ENCODE measurements around the gene DNAJC15. TPM values are rescaled to one million over a fixed set of nuclear protein-coding genes. Genes with fewer than 3 reads are reported as not detected.

The DNAJC15 gene
- total RNA-seq, 3 donors from 2014 or later: 9.2 to 14.4 (median 12.9) TPM

DNA sequence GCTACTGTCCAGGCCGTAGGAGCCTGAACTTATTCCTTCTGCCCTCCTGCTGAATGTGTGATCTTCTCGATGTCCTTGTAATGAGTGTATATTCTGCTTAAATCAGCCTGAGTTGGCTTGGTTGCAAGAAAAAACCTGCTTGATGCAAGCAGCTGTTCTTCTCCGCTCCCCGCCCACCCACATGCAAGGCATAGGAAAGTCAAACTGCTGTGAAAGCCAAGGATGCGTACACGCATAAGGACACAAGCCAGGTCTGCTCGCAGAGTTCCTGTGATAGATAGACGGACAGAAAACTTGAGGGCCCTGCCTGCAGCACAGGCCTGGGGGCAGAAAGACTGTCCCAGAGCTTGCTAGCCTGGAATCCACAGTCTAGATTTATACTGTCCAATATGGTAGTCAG, 101.1 kb downstream of the DNAJC15 start:
- no peak overlapping the region for H3K27ac ChIP-seq
- TF ChIP-seq POLR2A (IDR thresholded peaks at IDR 0.05): no peak
- TF ChIP-seq, protein P1, sequence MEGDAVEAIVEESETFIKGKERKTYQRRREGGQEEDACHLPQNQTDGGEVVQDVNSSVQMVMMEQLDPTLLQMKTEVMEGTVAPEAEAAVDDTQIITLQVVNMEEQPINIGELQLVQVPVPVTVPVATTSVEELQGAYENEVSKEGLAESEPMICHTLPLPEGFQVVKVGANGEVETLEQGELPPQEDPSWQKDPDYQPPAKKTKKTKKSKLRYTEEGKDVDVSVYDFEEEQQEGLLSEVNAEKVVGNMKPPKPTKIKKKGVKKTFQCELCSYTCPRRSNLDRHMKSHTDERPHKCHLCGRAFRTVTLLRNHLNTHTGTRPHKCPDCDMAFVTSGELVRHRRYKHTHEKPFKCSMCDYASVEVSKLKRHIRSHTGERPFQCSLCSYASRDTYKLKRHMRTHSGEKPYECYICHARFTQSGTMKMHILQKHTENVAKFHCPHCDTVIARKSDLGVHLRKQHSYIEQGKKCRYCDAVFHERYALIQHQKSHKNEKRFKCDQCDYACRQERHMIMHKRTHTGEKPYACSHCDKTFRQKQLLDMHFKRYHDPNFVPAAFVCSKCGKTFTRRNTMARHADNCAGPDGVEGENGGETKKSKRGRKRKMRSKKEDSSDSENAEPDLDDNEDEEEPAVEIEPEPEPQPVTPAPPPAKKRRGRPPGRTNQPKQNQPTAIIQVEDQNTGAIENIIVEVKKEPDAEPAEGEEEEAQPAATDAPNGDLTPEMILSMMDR (IDR thresholded peaks at IDR 0.05): no peak
- no peak for TF ChIP-seq POLR2AphosphoS5 (IDR thresholded peaks at IDR 0.05)
- H3K4me3 ChIP-seq: no peak overlapping the region
- no peaks in the 10 kb centered on the region for H3K27me3 ChIP-seq
- DNase-seq (ENCODE audit: low spot score in 2 of 2): no peak
- intact Hi-C loops (cut with DNase I; ENCODE audit: low total_unique reads): no loop called here
- H3K9me3 ChIP-seq: no peaks in the 10 kb centered on the region
- H3K36me3 ChIP-seq: no peaks in the 10 kb centered on the region
- H3K4me1 ChIP-seq: no peaks in the 10 kb centered on the region

DNA sequence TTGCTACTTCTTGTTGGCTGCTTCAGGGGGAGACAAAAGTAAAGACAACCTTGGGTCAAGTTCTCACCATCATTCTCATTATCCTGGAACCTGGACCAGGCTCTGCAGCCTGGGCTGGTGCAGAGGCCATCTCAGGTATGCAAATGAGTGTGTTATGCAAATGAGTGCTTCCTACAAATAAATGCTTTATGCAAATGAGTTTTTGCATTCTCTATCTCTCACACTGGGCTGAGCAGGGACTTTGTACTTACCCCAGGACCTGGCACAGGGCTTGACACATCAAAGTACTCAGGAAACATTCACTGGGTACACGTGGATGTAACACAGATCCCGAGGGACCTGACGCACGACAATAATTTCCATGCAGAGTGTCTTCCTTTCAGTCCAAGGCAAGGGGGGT, 103.0 kb downstream of the DNAJC15 start:
- H3K4me1 ChIP-seq: no peaks in the 10 kb centered on the region
- no peak overlapping the region for H3K27ac ChIP-seq
- no peaks in the 10 kb centered on the region for H3K27me3 ChIP-seq
- no peak overlapping the region for H3K4me3 ChIP-seq
- no peaks in the 10 kb centered on the region for H3K9me3 ChIP-seq
- DNase-seq (ENCODE audit: low spot score in 2 of 2): no peak
- TF ChIP-seq, protein P1 (IDR thresholded peaks at IDR 0.05): no peak
- TF ChIP-seq POLR2AphosphoS5 (IDR thresholded peaks at IDR 0.05) (no peak), POLR2A (IDR thresholded peaks at IDR 0.05) (no peak)
- intact Hi-C loops (cut with DNase I; ENCODE audit: low total_unique reads): no loop called here
- H3K36me3 ChIP-seq: no peaks in the 10 kb centered on the region

DNA sequence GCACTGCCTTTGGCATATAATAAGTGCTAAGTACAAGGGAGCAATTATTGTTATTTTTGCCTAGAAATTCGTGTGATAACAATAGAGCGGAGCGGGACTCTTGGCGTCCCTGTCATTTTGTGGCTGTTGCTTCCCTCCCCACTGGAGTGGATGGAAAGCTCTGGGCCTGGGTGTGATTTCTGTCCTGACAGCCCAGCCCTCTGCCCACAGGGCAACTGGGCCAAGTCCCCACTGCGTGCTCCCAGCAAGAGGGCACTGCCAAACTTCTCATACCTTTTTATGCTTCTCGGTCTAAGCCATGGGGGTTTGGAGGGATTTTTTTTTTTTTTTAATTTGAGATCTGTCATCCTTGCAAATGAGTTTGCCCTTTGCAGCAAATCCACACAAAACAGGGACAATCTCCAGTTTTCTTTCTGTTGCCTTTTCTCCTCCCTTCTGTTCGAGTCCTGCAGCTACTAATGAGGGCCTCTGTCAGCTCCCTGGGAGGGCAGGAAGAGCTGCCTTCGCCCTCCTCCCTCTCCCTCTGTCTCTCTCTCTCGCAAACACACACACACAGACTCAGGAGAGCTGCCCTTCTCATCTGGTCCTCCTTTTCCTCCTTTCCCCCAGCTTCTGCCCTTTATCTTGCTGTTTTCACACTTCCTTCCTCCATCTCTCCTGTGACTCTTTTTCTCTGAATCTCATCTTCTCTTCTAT, 103.9 kb downstream of the DNAJC15 start:
- no peak for TF ChIP-seq POLR2AphosphoS5 (IDR thresholded peaks at IDR 0.05)
- TF ChIP-seq POLR2A (IDR thresholded peaks at IDR 0.05): no peak
- TF ChIP-seq, protein P1 (IDR thresholded peaks at IDR 0.05): no peak
- Histone ChIP-seq H3K36me3 (no peaks in the 10 kb centered on the region), H3K27ac (no peak overlapping the region), H3K4me1 (no peaks in the 10 kb centered on the region), H3K9me3 (no peaks in the 10 kb centered on the region), H3K27me3 (no peaks in the 10 kb centered on the region), H3K4me3 (no peak overlapping the region)
- DNase-seq (ENCODE audit: low spot score in 2 of 2): no peak
- intact Hi-C loops (cut with DNase I; ENCODE audit: low total_unique reads): no loop called here

DNA sequence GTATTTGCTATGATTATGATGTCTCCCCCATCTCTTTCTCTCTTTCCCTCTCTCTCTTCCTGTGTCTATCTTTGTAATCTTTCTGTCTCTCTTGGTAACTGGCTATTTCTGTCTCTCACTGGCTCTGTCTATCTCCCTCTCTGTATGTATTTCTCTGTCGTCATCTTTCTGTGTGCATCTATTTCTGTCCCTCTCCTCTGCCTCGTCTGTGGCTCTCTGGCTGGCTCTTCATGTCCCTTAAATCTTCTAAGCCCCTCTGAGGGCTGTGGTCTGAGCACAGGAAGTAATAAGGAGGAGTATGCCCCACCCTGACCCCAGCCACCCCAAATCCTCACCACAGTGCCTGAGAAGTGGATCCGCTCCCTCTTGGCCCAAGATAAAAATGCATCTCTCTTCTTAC, 104.4 kb downstream of the DNAJC15 start:
- Histone ChIP-seq H3K27me3 (no peaks in the 10 kb centered on the region), H3K4me1 (no peaks in the 10 kb centered on the region), H3K9me3 (no peaks in the 10 kb centered on the region), H3K27ac (no peak overlapping the region), H3K36me3 (no peaks in the 10 kb centered on the region), H3K4me3 (no peak overlapping the region)
- TF ChIP-seq POLR2A (IDR thresholded peaks at IDR 0.05) (no peak), POLR2AphosphoS5 (IDR thresholded peaks at IDR 0.05) (no peak)
- TF ChIP-seq, protein P1 (IDR thresholded peaks at IDR 0.05): no peak
- no peak for DNase-seq (ENCODE audit: low spot score in 2 of 2)
- intact Hi-C loops (cut with DNase I; ENCODE audit: low total_unique reads): no loop called here

DNA sequence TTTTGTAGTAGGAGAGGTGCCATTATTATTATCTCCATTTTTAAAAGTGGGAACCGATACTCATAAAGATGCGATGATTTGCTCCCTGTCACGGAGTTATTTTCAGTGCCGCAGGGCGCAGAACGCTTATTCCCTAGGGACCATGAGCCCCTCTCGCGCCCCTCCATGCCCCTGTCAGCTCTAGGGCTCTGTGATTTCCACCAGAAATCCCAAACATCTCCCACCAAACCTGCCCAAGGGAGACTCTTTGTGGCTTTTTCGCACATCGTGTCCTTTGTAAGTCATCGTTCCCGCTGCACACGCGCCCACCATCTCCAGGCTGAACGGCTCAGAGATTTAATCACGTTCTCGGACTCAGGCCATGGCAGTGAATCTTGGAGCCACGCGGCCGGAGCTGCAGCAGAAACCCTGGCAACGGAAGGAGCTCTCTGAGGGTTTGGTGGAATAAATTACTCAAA, 105.1 kb downstream of the DNAJC15 start:
- H3K4me3 ChIP-seq: no peak overlapping the region
- intact Hi-C loops (cut with DNase I; ENCODE audit: low total_unique reads): no loop called here
- no peak overlapping the region for H3K27ac ChIP-seq

More for the DNA sequence above, 105.1 kb downstream of the DNAJC15 start:
- Histone ChIP-seq H3K36me3 (no peaks in the 10 kb centered on the region), H3K27me3 (no peaks in the 10 kb centered on the region), H3K4me1 (no peaks in the 10 kb centered on the region), H3K9me3 (no peaks in the 10 kb centered on the region)
- DNase-seq (ENCODE audit: low spot score in 2 of 2): no peak
- TF ChIP-seq POLR2A (IDR thresholded peaks at IDR 0.05): no peak
- TF ChIP-seq POLR2AphosphoS5 (IDR thresholded peaks at IDR 0.05): no peak
- TF ChIP-seq, protein P1 (IDR thresholded peaks at IDR 0.05): no peak
